Measurements from ENCODE around the gene SNX32.

Gene SNX32

DNA sequence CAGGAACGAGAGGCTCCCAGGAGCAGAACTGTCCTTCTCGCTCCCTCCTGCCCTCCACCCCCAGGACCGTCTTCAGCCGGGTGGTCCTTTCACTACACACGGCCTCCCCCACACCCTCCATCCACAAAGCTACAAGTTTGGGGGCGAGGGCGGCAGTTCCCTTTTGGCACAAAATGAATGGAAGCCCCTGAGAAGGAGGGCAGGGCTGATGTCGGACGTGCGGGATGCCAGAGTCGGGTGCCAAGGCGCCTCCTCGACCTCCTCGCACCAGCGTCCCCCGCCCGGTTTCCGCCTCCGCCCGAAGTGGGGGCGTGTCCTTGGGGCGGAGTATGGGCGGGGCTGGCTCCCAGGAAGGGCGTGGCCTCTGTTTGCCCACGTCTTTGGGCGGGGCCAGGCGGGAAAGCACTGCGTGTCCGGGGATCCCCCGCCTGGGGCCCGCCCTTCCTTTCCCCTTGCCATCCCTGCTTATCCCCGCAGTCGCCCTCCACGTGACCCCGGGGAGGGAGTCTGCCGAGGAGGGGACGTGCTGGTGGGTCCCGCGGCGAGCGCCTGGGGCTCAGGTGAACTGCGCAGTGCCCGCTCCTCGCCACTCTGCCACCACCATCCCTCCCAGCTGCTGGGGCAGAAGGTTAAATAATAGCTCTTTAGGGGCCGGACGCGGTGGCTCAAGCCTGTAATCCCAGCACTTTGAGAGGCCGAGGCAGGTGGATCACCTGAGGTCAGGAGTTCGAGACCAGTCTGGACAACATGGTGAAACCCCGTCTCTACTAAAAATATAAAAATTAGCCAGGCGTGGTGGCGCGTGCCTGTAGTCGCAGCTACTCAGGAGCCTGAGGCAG, 39.8 kb downstream of the SNX32 start (continued):
- TF ChIP-seq, protein P1, sequence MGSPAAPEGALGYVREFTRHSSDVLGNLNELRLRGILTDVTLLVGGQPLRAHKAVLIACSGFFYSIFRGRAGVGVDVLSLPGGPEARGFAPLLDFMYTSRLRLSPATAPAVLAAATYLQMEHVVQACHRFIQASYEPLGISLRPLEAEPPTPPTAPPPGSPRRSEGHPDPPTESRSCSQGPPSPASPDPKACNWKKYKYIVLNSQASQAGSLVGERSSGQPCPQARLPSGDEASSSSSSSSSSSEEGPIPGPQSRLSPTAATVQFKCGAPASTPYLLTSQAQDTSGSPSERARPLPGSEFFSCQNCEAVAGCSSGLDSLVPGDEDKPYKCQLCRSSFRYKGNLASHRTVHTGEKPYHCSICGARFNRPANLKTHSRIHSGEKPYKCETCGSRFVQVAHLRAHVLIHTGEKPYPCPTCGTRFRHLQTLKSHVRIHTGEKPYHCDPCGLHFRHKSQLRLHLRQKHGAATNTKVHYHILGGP (tag by site-specific recombination; IDR thresholded peaks at IDR 0.05): no peak
- TF ChIP-seq, protein P2, sequence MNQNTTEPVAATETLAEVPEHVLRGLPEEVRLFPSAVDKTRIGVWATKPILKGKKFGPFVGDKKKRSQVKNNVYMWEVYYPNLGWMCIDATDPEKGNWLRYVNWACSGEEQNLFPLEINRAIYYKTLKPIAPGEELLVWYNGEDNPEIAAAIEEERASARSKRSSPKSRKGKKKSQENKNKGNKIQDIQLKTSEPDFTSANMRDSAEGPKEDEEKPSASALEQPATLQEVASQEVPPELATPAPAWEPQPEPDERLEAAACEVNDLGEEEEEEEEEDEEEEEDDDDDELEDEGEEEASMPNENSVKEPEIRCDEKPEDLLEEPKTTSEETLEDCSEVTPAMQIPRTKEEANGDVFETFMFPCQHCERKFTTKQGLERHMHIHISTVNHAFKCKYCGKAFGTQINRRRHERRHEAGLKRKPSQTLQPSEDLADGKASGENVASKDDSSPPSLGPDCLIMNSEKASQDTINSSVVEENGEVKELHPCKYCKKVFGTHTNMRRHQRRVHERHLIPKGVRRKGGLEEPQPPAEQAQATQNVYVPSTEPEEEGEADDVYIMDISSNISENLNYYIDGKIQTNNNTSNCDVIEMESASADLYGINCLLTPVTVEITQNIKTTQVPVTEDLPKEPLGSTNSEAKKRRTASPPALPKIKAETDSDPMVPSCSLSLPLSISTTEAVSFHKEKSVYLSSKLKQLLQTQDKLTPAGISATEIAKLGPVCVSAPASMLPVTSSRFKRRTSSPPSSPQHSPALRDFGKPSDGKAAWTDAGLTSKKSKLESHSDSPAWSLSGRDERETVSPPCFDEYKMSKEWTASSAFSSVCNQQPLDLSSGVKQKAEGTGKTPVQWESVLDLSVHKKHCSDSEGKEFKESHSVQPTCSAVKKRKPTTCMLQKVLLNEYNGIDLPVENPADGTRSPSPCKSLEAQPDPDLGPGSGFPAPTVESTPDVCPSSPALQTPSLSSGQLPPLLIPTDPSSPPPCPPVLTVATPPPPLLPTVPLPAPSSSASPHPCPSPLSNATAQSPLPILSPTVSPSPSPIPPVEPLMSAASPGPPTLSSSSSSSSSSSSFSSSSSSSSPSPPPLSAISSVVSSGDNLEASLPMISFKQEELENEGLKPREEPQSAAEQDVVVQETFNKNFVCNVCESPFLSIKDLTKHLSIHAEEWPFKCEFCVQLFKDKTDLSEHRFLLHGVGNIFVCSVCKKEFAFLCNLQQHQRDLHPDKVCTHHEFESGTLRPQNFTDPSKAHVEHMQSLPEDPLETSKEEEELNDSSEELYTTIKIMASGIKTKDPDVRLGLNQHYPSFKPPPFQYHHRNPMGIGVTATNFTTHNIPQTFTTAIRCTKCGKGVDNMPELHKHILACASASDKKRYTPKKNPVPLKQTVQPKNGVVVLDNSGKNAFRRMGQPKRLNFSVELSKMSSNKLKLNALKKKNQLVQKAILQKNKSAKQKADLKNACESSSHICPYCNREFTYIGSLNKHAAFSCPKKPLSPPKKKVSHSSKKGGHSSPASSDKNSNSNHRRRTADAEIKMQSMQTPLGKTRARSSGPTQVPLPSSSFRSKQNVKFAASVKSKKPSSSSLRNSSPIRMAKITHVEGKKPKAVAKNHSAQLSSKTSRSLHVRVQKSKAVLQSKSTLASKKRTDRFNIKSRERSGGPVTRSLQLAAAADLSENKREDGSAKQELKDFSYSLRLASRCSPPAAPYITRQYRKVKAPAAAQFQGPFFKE (tag by site-specific recombination; IDR thresholded peaks at IDR 0.05; ENCODE audit: borderline replicate concordance): no peak
- TF ChIP-seq ZBTB8A (tag by site-specific recombination; IDR thresholded peaks at IDR 0.05): peak; percentile 33; the same call in 1 of the 2 replicates
- TF ChIP-seq ZSCAN23 (tag by site-specific recombination; IDR thresholded peaks at IDR 0.05): no peak
- no peak for TF ChIP-seq ZNF248 (tag by site-specific recombination; IDR thresholded peaks at IDR 0.05)
- no peak for TF ChIP-seq ZNF133 (tag by site-specific recombination; IDR thresholded peaks at IDR 0.05)
- TF ChIP-seq ZNF146 (tag by site-specific recombination; IDR thresholded peaks at IDR 0.05): no peak
- peak; percentile 86 for TF ChIP-seq GLIS2 (tag by site-specific recombination; IDR thresholded peaks at IDR 0.05)
- TF ChIP-seq ZNF792 (tag by site-specific recombination; IDR thresholded peaks at IDR 0.05): no peak
- TF ChIP-seq ZNF561 (tag by site-specific recombination; IDR thresholded peaks at IDR 0.05; ENCODE audit: borderline replicate concordance): 0 out of 2 replicates have a peak, but pooled peaks have one; percentile 67
- no peak for TF ChIP-seq ZNF202 (tag by site-specific recombination; IDR thresholded peaks at IDR 0.05; ENCODE audit: borderline replicate concordance)
- TF ChIP-seq, protein P3, sequence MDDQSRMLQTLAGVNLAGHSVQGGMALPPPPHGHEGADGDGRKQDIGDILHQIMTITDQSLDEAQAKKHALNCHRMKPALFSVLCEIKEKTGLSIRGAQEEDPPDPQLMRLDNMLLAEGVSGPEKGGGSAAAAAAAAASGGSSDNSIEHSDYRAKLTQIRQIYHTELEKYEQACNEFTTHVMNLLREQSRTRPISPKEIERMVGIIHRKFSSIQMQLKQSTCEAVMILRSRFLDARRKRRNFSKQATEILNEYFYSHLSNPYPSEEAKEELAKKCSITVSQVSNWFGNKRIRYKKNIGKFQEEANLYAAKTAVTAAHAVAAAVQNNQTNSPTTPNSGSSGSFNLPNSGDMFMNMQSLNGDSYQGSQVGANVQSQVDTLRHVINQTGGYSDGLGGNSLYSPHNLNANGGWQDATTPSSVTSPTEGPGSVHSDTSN (CRISPR knock-in tag; IDR thresholded peaks at IDR 0.05): no peak
- no peak for TF ChIP-seq ZNF596 (tag by site-specific recombination; IDR thresholded peaks at IDR 0.05)
- no peak for TF ChIP-seq ZNF501 (tag by site-specific recombination; IDR thresholded peaks at IDR 0.05)
- TF ChIP-seq, protein P4, sequence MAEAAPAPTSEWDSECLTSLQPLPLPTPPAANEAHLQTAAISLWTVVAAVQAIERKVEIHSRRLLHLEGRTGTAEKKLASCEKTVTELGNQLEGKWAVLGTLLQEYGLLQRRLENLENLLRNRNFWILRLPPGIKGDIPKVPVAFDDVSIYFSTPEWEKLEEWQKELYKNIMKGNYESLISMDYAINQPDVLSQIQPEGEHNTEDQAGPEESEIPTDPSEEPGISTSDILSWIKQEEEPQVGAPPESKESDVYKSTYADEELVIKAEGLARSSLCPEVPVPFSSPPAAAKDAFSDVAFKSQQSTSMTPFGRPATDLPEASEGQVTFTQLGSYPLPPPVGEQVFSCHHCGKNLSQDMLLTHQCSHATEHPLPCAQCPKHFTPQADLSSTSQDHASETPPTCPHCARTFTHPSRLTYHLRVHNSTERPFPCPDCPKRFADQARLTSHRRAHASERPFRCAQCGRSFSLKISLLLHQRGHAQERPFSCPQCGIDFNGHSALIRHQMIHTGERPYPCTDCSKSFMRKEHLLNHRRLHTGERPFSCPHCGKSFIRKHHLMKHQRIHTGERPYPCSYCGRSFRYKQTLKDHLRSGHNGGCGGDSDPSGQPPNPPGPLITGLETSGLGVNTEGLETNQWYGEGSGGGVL (tag by site-specific recombination; IDR thresholded peaks at IDR 0.05): peak; percentile 46
- TF ChIP-seq MYNN (tag by site-specific recombination; IDR thresholded peaks at IDR 0.05; ENCODE audit: borderline replicate concordance): no peak
- TF ChIP-seq ZNF335 (tag by site-specific recombination; conservative IDR thresholded peaks at IDR 0.05): no peak
- TF ChIP-seq, protein P5, sequence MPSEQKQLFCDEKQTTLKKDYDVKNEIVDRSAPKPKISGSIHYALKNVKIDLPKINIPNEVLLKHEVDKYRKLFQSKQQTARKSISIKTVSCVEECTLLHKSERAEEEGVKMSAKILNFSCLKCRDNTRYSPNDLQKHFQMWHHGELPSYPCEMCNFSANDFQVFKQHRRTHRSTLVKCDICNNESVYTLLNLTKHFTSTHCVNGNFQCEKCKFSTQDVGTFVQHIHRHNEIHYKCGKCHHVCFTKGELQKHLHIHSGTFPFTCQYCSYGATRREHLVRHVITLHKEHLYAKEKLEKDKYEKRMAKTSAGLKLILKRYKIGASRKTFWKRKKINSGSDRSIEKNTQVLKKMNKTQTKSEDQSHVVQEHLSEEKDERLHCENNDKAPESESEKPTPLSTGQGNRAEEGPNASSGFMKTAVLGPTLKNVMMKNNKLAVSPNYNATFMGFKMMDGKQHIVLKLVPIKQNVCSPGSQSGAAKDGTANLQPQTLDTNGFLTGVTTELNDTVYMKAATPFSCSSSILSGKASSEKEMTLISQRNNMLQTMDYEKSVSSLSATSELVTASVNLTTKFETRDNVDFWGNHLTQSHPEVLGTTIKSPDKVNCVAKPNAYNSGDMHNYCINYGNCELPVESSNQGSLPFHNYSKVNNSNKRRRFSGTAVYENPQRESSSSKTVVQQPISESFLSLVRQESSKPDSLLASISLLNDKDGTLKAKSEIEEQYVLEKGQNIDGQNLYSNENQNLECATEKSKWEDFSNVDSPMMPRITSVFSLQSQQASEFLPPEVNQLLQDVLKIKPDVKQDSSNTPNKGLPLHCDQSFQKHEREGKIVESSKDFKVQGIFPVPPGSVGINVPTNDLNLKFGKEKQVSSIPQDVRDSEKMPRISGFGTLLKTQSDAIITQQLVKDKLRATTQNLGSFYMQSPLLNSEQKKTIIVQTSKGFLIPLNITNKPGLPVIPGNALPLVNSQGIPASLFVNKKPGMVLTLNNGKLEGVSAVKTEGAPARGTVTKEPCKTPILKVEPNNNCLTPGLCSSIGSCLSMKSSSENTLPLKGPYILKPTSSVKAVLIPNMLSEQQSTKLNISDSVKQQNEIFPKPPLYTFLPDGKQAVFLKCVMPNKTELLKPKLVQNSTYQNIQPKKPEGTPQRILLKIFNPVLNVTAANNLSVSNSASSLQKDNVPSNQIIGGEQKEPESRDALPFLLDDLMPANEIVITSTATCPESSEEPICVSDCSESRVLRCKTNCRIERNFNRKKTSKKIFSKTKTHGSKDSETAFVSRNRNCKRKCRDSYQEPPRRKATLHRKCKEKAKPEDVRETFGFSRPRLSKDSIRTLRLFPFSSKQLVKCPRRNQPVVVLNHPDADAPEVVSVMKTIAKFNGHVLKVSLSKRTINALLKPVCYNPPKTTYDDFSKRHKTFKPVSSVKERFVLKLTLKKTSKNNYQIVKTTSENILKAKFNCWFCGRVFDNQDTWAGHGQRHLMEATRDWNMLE (tag by site-specific recombination; conservative IDR thresholded peaks at IDR 0.05; ENCODE audit: low read depth): no peak
- TF ChIP-seq ZNF843 (tag by site-specific recombination; IDR thresholded peaks at IDR 0.05): no peak
- no peak for TF ChIP-seq ZNF785 (tag by site-specific recombination; IDR thresholded peaks at IDR 0.05)
- no peak for TF ChIP-seq YY1 (tag by site-specific recombination; IDR thresholded peaks at IDR 0.05)
- peak; percentile 70 for TF ChIP-seq ZNF600 (tag by site-specific recombination; IDR thresholded peaks at IDR 0.05)
- TF ChIP-seq ZNF548 (tag by site-specific recombination; IDR thresholded peaks at IDR 0.05): no peak
- no peak; the same call in 1 of the 2 replicates for TF ChIP-seq ZBTB20 (tag by site-specific recombination; IDR thresholded peaks at IDR 0.05)
- TF ChIP-seq ZNF416 (tag by site-specific recombination; IDR thresholded peaks at IDR 0.05): no peak

All from HEK293 (cell line).